Caki2 (cell line): ENCODE results near the gene DAPK1. TPM values are rescaled to one million over a fixed set of nuclear protein-coding genes. Genes with fewer than 3 reads are reported as not detected.

Experiments used
- DNase-seq: peaks from one replicate; pipeline ENCODE4 v3.0.0-alpha.2; 2015; ENCODE audit warnings: low read depth
- in situ Hi-C: cut with HindIII; loops from 2 replicates; pipeline ENCODE4 v1.10.0; 2016; ENCODE audit warnings: low sequenced_read_pairs, low pct_unique_long_range_greater_than_20kb, mixed read lengths
- total RNA-seq: library from RNA; depleted of rRNA; stranded (reverse); fragments of >200 nt; shearing (Covaris generic); gene quantifications from 2 replicates; pipeline ENCODE4 v1.2.3, GENCODE V29; 2014; ENCODE audit warnings: low replicate concordance

Gene DAPK1
- total RNA-seq, 1 experiment from 2014 or later, result 20.9 TPM

- DNase-seq, result no peak
- in situ Hi-C loops, result no loop called here
Measured at GRCh38 chr9:87614397-87614796, 116.7 kb downstream of the DAPK1 start.

DNA sequence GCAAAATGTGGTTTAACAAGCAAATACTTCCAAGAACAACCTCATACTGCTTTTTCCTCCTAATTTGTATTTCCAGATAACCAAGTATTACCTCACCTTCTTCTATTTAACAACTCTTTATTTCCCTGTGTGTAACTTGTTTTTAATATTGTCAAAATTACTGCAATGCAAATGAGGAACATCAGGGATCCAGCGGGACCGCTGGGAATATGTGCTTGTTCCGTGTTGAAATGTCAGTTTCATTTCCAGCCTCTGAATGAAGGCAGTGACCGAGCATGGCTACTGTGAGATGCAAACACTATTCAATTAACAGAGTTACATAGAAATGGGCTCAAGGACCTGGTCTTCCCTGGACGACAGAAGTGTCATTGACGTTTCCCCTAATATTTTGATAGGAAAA lies 117.5 kb downstream of the DAPK1 start:
- DNase-seq, result no peak

GRCh38 chr9:87615547-87616148 lies 118.0 kb downstream of the DAPK1 start:
- in situ Hi-C loops, result no loop called here

More for the DNA sequence above, 117.5 kb downstream of the DAPK1 start:
- in situ Hi-C loops, result no loop called here

DNA sequence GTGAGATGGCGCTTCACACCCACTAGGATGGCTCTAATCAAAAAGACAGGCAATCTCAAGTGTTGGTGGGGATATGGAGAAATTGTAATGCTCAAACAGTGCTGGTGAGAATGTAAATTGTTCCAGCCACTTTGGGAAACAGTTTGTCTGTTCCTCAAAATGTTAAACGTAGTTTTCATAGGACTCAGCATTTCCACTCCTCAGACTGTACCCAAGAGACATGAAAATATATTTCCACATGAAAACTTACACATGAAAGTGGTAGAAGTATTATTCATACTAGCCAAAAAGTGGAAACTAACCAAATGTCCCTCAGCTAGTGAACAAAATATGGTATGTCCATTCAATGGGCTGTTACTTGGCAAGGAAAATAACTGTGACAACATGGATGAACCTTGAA lies 120.6 kb downstream of the DAPK1 start:
- in situ Hi-C loops, result no loop called here

More at GRCh38 chr9:87615547-87616148, 118.0 kb downstream of the DAPK1 start:
- no peak for DNase-seq

GRCh38 chr9:87618931-87619330 lies 121.3 kb downstream of the DAPK1 start:
- in situ Hi-C loops, result no loop called here
- DNase-seq, result no peak

More for the DNA sequence above, 120.6 kb downstream of the DAPK1 start:
- DNase-seq, result no peak

DNA sequence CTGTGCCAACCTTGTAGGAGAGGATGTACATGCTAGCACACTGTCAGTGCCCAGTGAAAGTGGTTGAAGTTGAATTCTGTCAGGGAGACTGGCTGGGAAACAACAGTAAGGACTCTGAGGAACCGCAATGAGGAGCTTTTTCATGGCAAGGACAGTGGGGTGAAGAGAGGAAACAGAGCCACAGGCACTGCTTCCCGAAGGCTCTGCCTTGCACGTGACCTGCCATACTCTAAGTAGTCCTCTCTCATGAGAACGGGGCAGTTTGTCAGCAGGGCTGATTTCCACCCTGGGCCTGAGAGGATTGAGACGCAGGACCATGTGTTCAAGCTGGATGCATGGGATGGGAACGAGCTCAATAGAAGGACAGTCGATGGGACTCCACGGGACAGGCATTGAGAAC lies 121.7 kb downstream of the DAPK1 start:
- DNase-seq, result no peak
- in situ Hi-C loops, result no loop called here

DNA sequence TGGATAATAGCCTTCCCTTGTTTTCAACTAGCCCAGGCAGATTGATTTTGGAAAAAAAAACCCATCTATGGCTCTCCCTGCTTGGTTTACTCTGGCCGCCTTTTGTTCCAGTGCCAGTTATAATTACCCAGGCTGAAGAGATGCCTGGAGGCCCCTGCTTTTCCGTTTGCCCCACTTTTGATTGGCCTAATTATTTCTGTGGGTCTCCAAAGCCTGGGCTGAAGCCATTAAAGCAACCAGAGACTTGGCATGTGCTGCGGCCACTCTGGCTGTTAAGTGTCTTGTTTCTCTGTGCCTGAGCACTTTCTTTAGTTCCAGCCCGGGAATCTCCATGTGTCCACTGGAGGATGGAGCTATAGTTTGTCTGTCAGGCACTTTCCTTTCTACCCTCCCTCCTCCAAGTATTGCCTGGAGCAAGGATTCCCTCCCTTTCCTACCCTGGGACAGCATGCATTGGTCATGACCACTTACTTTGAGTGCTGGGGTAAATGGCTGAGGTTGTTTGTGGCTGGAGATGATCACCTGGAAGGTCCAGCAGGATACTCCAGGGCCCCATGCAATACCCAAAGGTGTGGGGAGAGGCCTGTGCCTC lies 123.2 kb downstream of the DAPK1 start:
- DNase-seq, result no peak
- in situ Hi-C loops, result no loop called here

DNA sequence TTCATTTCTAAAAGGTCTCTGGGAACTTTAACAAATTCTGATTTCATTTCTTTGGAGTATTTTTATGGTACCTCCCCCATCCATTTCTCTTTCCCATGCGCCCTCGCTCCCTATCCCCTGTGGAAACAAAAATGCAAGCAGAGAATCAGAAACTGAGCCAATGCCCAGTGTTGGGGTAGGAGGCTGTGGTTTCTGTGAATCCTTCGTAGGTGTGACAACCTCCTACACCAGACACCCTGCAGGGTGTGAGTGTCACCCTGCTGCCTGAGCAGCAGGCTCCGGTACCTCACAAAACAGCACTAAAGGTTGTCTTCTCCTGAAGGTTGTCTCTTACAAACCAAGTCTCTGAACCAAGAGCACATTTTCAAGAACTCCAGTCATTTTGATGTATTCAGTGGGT lies 124.4 kb downstream of the DAPK1 start:
- no peak for DNase-seq
- in situ Hi-C loops, result no loop called here

GRCh38 chr9:87622923-87623322 lies 125.3 kb downstream of the DAPK1 start:
- DNase-seq, result no peak
- in situ Hi-C loops, result no loop called here

- in situ Hi-C loops, result no loop called here
- DNase-seq, result no peak
Measured at GRCh38 chr9:87628346-87628745, 130.7 kb downstream of the DAPK1 start.

GRCh38 chr9:87629104-87629503 lies 131.4 kb downstream of the DAPK1 start:
- in situ Hi-C loops, result no loop called here
- no peak for DNase-seq

- no peak for DNase-seq
- in situ Hi-C loops, result no loop called here
Measured at GRCh38 chr9:87630266-87630665, 132.6 kb downstream of the DAPK1 start.

- in situ Hi-C loops, result no loop called here
- DNase-seq, result no peak
Measured at GRCh38 chr9:87630846-87631245, 133.2 kb downstream of the DAPK1 start.

GRCh38 chr9:87635656-87636501 lies 138.2 kb downstream of the DAPK1 start:
- in situ Hi-C loops, result no loop called here
- no peak for DNase-seq

DNA sequence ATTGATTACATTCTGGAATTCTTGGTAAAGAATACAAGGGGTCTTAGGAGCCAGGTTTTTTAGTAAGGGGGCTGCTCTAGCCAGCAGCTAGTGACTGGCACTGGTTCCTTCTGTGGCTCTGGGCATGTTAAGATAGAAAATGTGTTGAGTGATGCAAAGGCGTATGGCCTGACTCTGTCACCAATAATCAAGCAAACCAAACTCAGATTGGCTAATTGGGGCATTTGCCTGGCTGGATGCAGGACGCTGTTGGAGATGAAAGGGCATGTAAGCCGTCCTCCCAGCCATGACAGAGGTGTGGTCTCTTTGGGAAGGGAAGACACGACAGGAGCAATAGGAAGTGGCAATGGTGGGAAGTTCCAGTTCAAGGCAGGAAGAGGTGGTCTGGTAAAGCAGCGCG lies 140.6 kb downstream of the DAPK1 start:
- no peak for DNase-seq
- in situ Hi-C loops, result no loop called here

- in situ Hi-C loops, result no loop called here
- DNase-seq, result no peak
Measured at GRCh38 chr9:87639949-87640348, 142.3 kb downstream of the DAPK1 start.

- peak; percentile 63 for DNase-seq
Measured at GRCh38 chr9:87640385-87640795, 142.7 kb downstream of the DAPK1 start.

GRCh38 chr9:87641067-87641466 lies 143.4 kb downstream of the DAPK1 start:
- no peak for DNase-seq
- in situ Hi-C loops, result no loop called here

More at GRCh38 chr9:87640385-87640795, 142.7 kb downstream of the DAPK1 start:
- in situ Hi-C loops, result no loop called here

DNA sequence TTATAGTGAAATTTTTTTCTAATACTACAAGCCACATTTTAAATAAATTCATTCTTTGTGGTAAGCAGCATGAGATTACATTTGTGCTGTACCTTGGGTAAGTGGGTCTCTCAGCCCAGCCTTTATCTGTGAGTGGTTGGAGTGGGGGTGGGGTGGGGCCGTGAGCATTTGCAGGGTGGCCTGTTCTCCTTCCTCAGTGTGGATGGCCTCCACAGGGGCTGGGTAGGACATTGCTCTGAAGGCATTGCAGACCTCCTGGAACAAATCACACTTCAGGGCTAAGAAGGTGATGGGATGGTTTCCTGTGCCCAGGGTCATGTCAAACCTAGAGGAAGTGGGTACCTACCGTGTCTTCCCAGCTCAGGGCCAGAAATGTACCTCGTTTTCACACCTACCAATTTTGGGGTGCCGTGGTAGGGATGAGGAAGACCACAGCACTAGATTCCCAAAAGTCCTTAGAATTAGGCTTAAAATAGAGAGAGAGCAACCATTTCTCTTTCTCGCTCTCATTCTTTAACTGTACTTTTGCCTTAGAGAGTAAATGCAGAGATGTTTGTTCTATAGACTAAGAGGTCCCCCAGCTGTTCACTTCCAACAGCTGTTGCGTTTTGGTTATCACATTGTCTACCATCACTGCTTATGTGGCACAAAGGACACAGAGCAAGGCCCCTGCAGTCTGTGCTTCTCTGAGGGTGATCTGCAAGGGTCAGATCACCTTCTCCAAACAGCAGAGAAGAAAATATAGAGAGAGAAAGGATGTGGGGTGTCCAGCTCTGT lies 144.9 kb downstream of the DAPK1 start:
- no peak for DNase-seq
- in situ Hi-C loops, result no loop called here
